ENCODE measurements around the gene EHMT2.

EHMT2 gene

GRCh38 chr6:31837369-31838113 is 60.0 kb downstream of the EHMT2 start:
- DNase-seq: no peak

- no peak for DNase-seq
These were observed 60.8 kb downstream of the EHMT2 start for GRCh38 chr6:31836474-31837368.

- no peak for DNase-seq
These were observed 61.4 kb downstream of the EHMT2 start for GRCh38 chr6:31836047-31836473.

GRCh38 chr6:31834367-31835250 is 62.9 kb downstream of the EHMT2 start:
- DNase-seq: peak; percentile 87

GRCh38 chr6:31831350-31832215 is 65.9 kb downstream of the EHMT2 start:
- DNase-seq: no peak

GRCh38 chr6:31830886-31831335 is 66.6 kb downstream of the EHMT2 start:
- DNase-seq: no peak

Data from NCI-H1105 (cell line).